Tibial artery (tissue), 4 donors: ENCODE results near the gene UBASH3B.

Experiments
- DNase-seq, 2 donors: peaks; one replicate each; pipeline ENCODE4 v3.0.0-alpha.2; 2019
- H3K27ac ChIP-seq, 2 donors: fragments of 200-600 bp; sonication (generic) in 1 of 2; 1 replicate in 1 of 2; 2 replicates in 1 of 2; pipeline ENCODE4 v1.5.1; 2018 to 2019; ENCODE audit warnings: mild to moderate bottlenecking in 1 of 2
- H3K27me3 ChIP-seq, 2 donors: fragments of 200-600 bp; sonication (generic) in 1 of 2; one replicate each; pipeline versions ENCODE4 v1.5.1 to v1.6.0; 2016 to 2019
- H3K36me3 ChIP-seq, 3 donors: fragments of 200-600 bp; sonication (generic) in 2 of 3; one replicate each; pipeline ENCODE4 v1.5.1; 2016 to 2019; ENCODE audit warnings: mild to moderate bottlenecking in 2 of 3
- H3K4me1 ChIP-seq, 4 donors: fragments of 200-600 bp; sonication (generic) in 2 of 4; 1 replicate in 3 of 4; 2 replicates in 1 of 4; pipeline ENCODE4 v1.5.1; 2016 to 2019
- H3K4me3 ChIP-seq, 2 donors: fragments of 200-600 bp; sonication (generic) in 1 of 2; 1 replicate in 1 of 2; 2 replicates in 1 of 2; pipeline ENCODE4 v1.5.1; 2018 to 2019; ENCODE audit warnings: mild to moderate bottlenecking in 2 of 2
- H3K9me3 ChIP-seq, 3 donors: fragments of 200-600 bp; sonication (generic) in 1 of 3; one replicate each; pipeline ENCODE4 v1.5.1; 2016 to 2019
- CTCF ChIP-seq, 2 experiments: fragments of 200-600 bp in 1 of 2; fragments of 450-650 bp in 1 of 2; IDR thresholded peaks; one replicate each; pipeline ENCODE4 v1.5.1; 2017 to 2019; ENCODE audit warnings: antibody characterized with exemption in 2 of 2, mild to moderate bottlenecking in 1 of 2, moderate library complexity in 1 of 2
- intact Hi-C: fragments of 100-400 bp; cut with DNase I; formaldehyde crosslinking; loops from one replicate; pipeline ENCODE4 v1.15.0; 2023; ENCODE audit warnings: low total_unique reads

Gene UBASH3B

GRCh38 chr11:122799406-122800105 lies 144.0 kb downstream of the UBASH3B start:
- no peak for DNase-seq
- Histone ChIP-seq H3K27ac (no peak overlapping the region), H3K9me3 (no peaks in the 10 kb centered on the region), H3K4me3 (no peak overlapping the region), H3K4me1 (no peaks in the 10 kb centered on the region), H3K36me3 (peaks cover 0 to 6% (median 0%) of the 10 kb centered on the region in 3 donors), H3K27me3 (no peaks in the 10 kb centered on the region)
- TF ChIP-seq CTCF (IDR thresholded peaks at IDR 0.05), result no peak
- intact Hi-C loops, result no loop called here

GRCh38 chr11:122802876-122803275 lies 147.4 kb downstream of the UBASH3B start:
- no peak for TF ChIP-seq CTCF (IDR thresholded peaks at IDR 0.05)

GRCh38 chr11:122803306-122803705 lies 147.8 kb downstream of the UBASH3B start:
- Histone ChIP-seq H3K27ac (no peak overlapping the region), H3K4me1 (no peaks in the 10 kb centered on the region), H3K36me3 (no peaks in the 10 kb centered on the region), H3K9me3 (no peaks in the 10 kb centered on the region), H3K27me3 (no peaks in the 10 kb centered on the region), H3K4me3 (no peak overlapping the region)
- intact Hi-C loops, result no loop called here
- DNase-seq, result no peak
- TF ChIP-seq CTCF (IDR thresholded peaks at IDR 0.05), result no peak

More at GRCh38 chr11:122802876-122803275, 147.4 kb downstream of the UBASH3B start:
- Histone ChIP-seq H3K27ac (no peak overlapping the region), H3K36me3 (no peaks in the 10 kb centered on the region), H3K9me3 (no peaks in the 10 kb centered on the region), H3K4me3 (no peak overlapping the region), H3K27me3 (no peaks in the 10 kb centered on the region), H3K4me1 (no peaks in the 10 kb centered on the region)
- DNase-seq, result no peak
- intact Hi-C loops, result no loop called here

GRCh38 chr11:122803716-122804115 lies 148.2 kb downstream of the UBASH3B start:
- intact Hi-C loops, result no loop called here

GRCh38 chr11:122804161-122804560 lies 148.6 kb downstream of the UBASH3B start:
- Histone ChIP-seq H3K27ac (no peak overlapping the region), H3K36me3 (no peaks in the 10 kb centered on the region), H3K9me3 (no peaks in the 10 kb centered on the region), H3K27me3 (no peaks in the 10 kb centered on the region), H3K4me1 (no peaks in the 10 kb centered on the region), H3K4me3 (no peak overlapping the region)
- no peak for TF ChIP-seq CTCF (IDR thresholded peaks at IDR 0.05)
- intact Hi-C loops, result no loop called here
- no peak for DNase-seq

More at GRCh38 chr11:122803716-122804115, 148.2 kb downstream of the UBASH3B start:
- Histone ChIP-seq H3K4me3 (no peak overlapping the region), H3K27me3 (no peaks in the 10 kb centered on the region), H3K27ac (no peak overlapping the region), H3K36me3 (no peaks in the 10 kb centered on the region), H3K4me1 (no peaks in the 10 kb centered on the region), H3K9me3 (no peaks in the 10 kb centered on the region)
- TF ChIP-seq CTCF (IDR thresholded peaks at IDR 0.05), result no peak
- DNase-seq, result no peak
